IMR-90 (cell line): ENCODE results near the gene GNG12. TPM values are rescaled to one million over a fixed set of nuclear protein-coding genes. Genes with fewer than 3 reads are reported as not detected.

Experiments
- ATAC-seq: fragments of 200-7000 bp; cut with Tn5 transposase; 2 replicates; pipeline ENCODE4 v1.9.1; 2020; ENCODE audit warnings: low read depth, mild to moderate bottlenecking, moderate library complexity
- BruUV-seq: library from RNA; stranded (reverse); fragments of 400-500 nt; replicated peaks from 2 replicates; lab custom pipeline; 2021; lab: Mats Ljungman, UMichigan
- CTCF ChIA-PET: fragments of 300-600 bp; formaldehyde crosslinking; extraction: SDS; loops from one replicate; lab custom pipeline; 2021; ENCODE audit warnings: antibody characterized with exemption; lab: Yijun Ruan, JAX
- POLR2A ChIA-PET: fragments of 300-600 bp; sonication (Branson Sonifier 250); formaldehyde crosslinking; loops from one replicate; lab custom pipeline; 2022; ENCODE audit warnings: antibody characterized with exemption; ENCODE audit not compliant: unreplicated experiment; lab: Charles Lee
- DNase-seq: peaks from one replicate; pipeline ENCODE4 v3.0.0; 2013
- H2AFZ ChIP-seq: replicated peaks from 2 replicates; pipeline ENCODE3; 2013; ENCODE audit warnings: low read length, mild to moderate bottlenecking; ENCODE audit not compliant: poor library complexity
- H2AK5ac ChIP-seq: 2 replicates; pipeline ENCODE4 v1.6.1; 2013; ENCODE audit warnings: low read depth, low read length, inconsistent platforms
- H2AK9ac ChIP-seq: replicated peaks from 2 replicates; pipeline ENCODE3; 2013; ENCODE audit warnings: mild to moderate bottlenecking, low read depth, low read length, moderate library complexity; ENCODE audit not compliant: poor library complexity
- H2BK120ac ChIP-seq: 2 replicates; pipeline ENCODE4 v1.6.1; 2013; ENCODE audit warnings: low read depth, low read length, inconsistent platforms
- H2BK15ac ChIP-seq: 3 replicates; pipeline ENCODE4 v1.6.1; 2013; ENCODE audit warnings: low read depth, low read length, inconsistent platforms
- H2BK20ac ChIP-seq: 2 replicates; pipeline ENCODE4 v1.6.1; 2013; ENCODE audit warnings: low read depth, mild to moderate bottlenecking, inconsistent platforms, low read length, moderate library complexity
- H2BK5ac ChIP-seq: 2 replicates; pipeline ENCODE4 v1.6.1; 2013; ENCODE audit warnings: mild to moderate bottlenecking, low read depth, low read length, inconsistent platforms; ENCODE audit not compliant: poor library complexity, severe bottlenecking
- H3K14ac ChIP-seq: replicated peaks from 2 replicates; pipeline ENCODE4 v1.6.1; 2013; ENCODE audit warnings: low read depth, low read length, inconsistent platforms
- H3K18ac ChIP-seq: 2 replicates; pipeline ENCODE4 v1.6.1; 2013; ENCODE audit warnings: low read depth, low read length, control low read depth
- H3K23ac ChIP-seq: 2 replicates; pipeline ENCODE4 v1.6.1; 2013; ENCODE audit warnings: low read depth, low read length, inconsistent platforms
- H3K27ac ChIP-seq: 2 replicates; pipeline ENCODE4 v1.5.1; 2013; ENCODE audit warnings: mild to moderate bottlenecking, control low read depth, low read length; ENCODE audit not compliant: insufficient read depth
- H3K27me3 ChIP-seq: 2 replicates; pipeline ENCODE4 v1.6.1; 2013; ENCODE audit warnings: low read length; ENCODE audit not compliant: control insufficient read depth, insufficient read depth
- H3K36me3 ChIP-seq: 2 replicates; pipeline ENCODE4 v1.6.1; 2013; ENCODE audit warnings: low read length, mixed read lengths; ENCODE audit not compliant: control insufficient read depth, insufficient read depth
- H3K4ac ChIP-seq: 2 replicates; pipeline ENCODE4 v1.6.1; 2013; ENCODE audit warnings: low read depth, low read length, inconsistent platforms
- H3K4me1 ChIP-seq: 2 replicates; pipeline ENCODE4 v1.6.1; 2013; ENCODE audit warnings: low read length, mixed read lengths; ENCODE audit not compliant: control insufficient read depth, insufficient read depth
- H3K4me2 ChIP-seq: 2 replicates; pipeline ENCODE4 v1.6.1; 2013; ENCODE audit warnings: low read depth, mild to moderate bottlenecking, control low read depth, low read length, moderate library complexity
- H3K4me3 ChIP-seq: 2 replicates; pipeline ENCODE4 v1.5.1; 2013; ENCODE audit warnings: low read depth, mild to moderate bottlenecking, control low read depth, low read length, moderate library complexity; ENCODE audit not compliant: insufficient read depth
- H3K56ac ChIP-seq: 2 replicates; pipeline ENCODE4 v1.6.1; 2013; ENCODE audit warnings: low read length, inconsistent platforms; ENCODE audit not compliant: insufficient read depth; ENCODE audit errors: extremely low read depth
- H3K79me1 ChIP-seq, 2 experiments: 2 replicates each; pipeline ENCODE4 v1.6.1; 2013; ENCODE audit warnings: low read length in 2 of 2, inconsistent platforms in 1 of 2, low read depth in 1 of 2
- H3K9ac ChIP-seq: 2 replicates; pipeline ENCODE4 v1.6.1; 2013; ENCODE audit warnings: low read depth, low read length, control low read depth
- H3K9me1 ChIP-seq: 2 replicates; pipeline ENCODE4 v1.6.1; 2013; ENCODE audit warnings: low read length, inconsistent platforms; ENCODE audit not compliant: insufficient read depth
- H3K9me3 ChIP-seq: 2 replicates; pipeline ENCODE4 v1.6.1; 2013; ENCODE audit warnings: low read length; ENCODE audit not compliant: control insufficient read depth, insufficient read depth
- H4K20me1 ChIP-seq: 2 replicates; pipeline ENCODE4 v1.6.1; 2013; ENCODE audit warnings: low read length, inconsistent platforms; ENCODE audit not compliant: insufficient read depth
- H4K5ac ChIP-seq: 2 replicates; pipeline ENCODE4 v1.6.1; 2013; ENCODE audit warnings: mild to moderate bottlenecking, low read depth, low read length, control low read depth
- H4K8ac ChIP-seq, 2 experiments: 2 replicates each; pipeline ENCODE4 v1.6.1; 2013; ENCODE audit warnings: low read depth in 2 of 2, low read length in 2 of 2, control low read depth in 1 of 2, inconsistent platforms in 1 of 2
- H4K91ac ChIP-seq: 2 replicates; pipeline ENCODE4 v1.6.1; 2013; ENCODE audit warnings: low read depth, low read length, inconsistent platforms; ENCODE audit not compliant: insufficient read depth
- BHLHE40 ChIP-seq: fragments of 150-350 bp; IDR thresholded peaks from 2 replicates; pipeline ENCODE4 v1.6.1; 2016; ENCODE audit warnings: mild to moderate bottlenecking, low read depth, low read length
- FOS ChIP-seq: fragments of 150-350 bp; IDR thresholded peaks from 2 replicates; pipeline ENCODE4 v1.6.1; 2016; ENCODE audit warnings: low read depth, low read length
- MAFK ChIP-seq: IDR thresholded peaks from 2 replicates; pipeline ENCODE4 v1.6.1; 2012; ENCODE audit warnings: low read depth, low read length, improper control_type of control experiment
- MAZ ChIP-seq: IDR thresholded peaks from 2 replicates; pipeline ENCODE4 v1.6.1; 2012; ENCODE audit warnings: low read depth, mild to moderate bottlenecking, low read length, improper control_type of control experiment, moderate library complexity, borderline replicate concordance
- MXI1 ChIP-seq: IDR thresholded peaks from 2 replicates; pipeline ENCODE4 v1.6.1; 2012; ENCODE audit warnings: low read depth, mild to moderate bottlenecking, low read length, moderate library complexity, borderline replicate concordance
- POLR2A ChIP-seq: IDR thresholded peaks from 2 replicates; pipeline ENCODE4 v1.6.1; 2012; ENCODE audit warnings: mild to moderate bottlenecking, low read depth, low read length
- RAD21 ChIP-seq: IDR thresholded peaks from 2 replicates; pipeline ENCODE4 v1.6.1; 2012; ENCODE audit warnings: low read length, improper control_type of control experiment
- RCOR1 ChIP-seq: IDR thresholded peaks from 2 replicates; pipeline ENCODE4 v1.6.1; 2012; ENCODE audit warnings: mild to moderate bottlenecking, low read length, improper control_type of control experiment; ENCODE audit not compliant: insufficient replicate concordance
- SMC3 ChIP-seq: fragments of 150-350 bp; IDR thresholded peaks from 2 replicates; pipeline ENCODE4 v1.6.1; 2016; ENCODE audit warnings: low read depth, mild to moderate bottlenecking, antibody characterized with exemption, low read length, moderate library complexity
- WGBS, 2 experiments: methylation state at CpG; one replicate each; pipeline versions ENCODE4 v1.1.5 to v1.1.7; 2013; ENCODE audit warnings: missing lambda C conversion rate in 2 of 2; ENCODE audit not compliant: insufficient read length in 1 of 2; ENCODE audit errors: extremely low coverage in 2 of 2; 5-methylcytosine and 5-hydroxymethylcytosine counted together
- dilution Hi-C: fragments of 300-500 bp; cut with HindIII; formaldehyde crosslinking; loops from one replicate; pipeline ENCODE4 v1.14.3; 2018; ENCODE audit warnings: low sequenced_read_pairs; ENCODE audit not compliant: unreplicated experiment
- in situ Hi-C: fragments of 300-500 bp; cut with MboI; formaldehyde crosslinking; loops from 3 replicates; pipeline ENCODE4 v1.14.3; 2019; ENCODE audit warnings: low sequenced_read_pairs, inconsistent platforms, mixed read lengths
- intact Hi-C: fragments of 100-400 bp; cut with micrococcal nuclease; formaldehyde crosslinking; loops from 2 replicates; pipeline ENCODE4 v1.10.0; 2022
- polyA plus RNA-seq, 3 experiments: library from polyadenylated mRNA; depleted of rRNA; stranded (reverse); fragments of >200 nt; gene quantifications; 2 replicates each; pipeline ENCODE4 v1.2.3, GENCODE V29; 2012; ENCODE audit warnings: low replicate concordance in 1 of 3
- total RNA-seq: library from RNA; depleted of rRNA; stranded (reverse); fragments of >200 nt; gene quantifications from 2 replicates; pipeline ENCODE4 v1.2.3, GENCODE V29; 2012
- TF ChIP-seq, protein P1 (sequence below): fragments of 150-350 bp; IDR thresholded peaks from 2 replicates; pipeline ENCODE4 v1.6.1; 2017; ENCODE audit warnings: mild to moderate bottlenecking, antibody characterized with exemption, low read length, low read depth
- TF ChIP-seq, protein P2 (sequence below): conservative IDR thresholded peaks from 2 replicates; pipeline ENCODE4 v1.5.1; 2012; ENCODE audit warnings: mild to moderate bottlenecking, low read depth, low read length, improper control_type of control experiment

GNG12 gene
- total and polyA plus RNA-seq, 2 of the 4 experiments (the other 2 are of a cell fraction), result 92.3 to 132 TPM

DNA sequence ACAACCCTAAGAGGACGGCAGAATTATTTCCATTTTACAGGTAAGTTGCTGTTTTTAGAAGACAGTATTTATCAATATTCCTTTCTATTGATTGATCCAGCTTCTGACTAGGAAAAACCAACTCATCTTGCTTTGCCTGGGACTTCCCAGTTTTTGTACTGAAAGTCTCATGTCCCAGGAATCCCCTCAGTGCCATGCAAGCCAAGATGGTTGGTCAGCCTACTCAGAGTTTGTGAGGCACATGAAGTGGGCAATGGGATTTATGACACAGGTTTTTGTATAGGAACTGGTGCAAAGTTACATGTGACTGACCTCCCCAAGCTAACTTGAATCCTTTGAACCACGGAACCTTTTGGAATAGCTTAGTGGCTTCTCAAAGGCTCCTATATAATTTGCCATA is 45.5 kb downstream of the GNG12 start:
- H2AK9ac ChIP-seq, result no peak overlapping the region
- H2BK15ac ChIP-seq, result no peak overlapping the region
- WGBS, 2 experiments, result no CpG with 5 or more reads among the region's 2 CpGs
- H3K4ac ChIP-seq, result peak overlapping the region; percentile 46; the same call in 1 of the 2 replicates
- no peak overlapping the region; the same call in 1 of the 2 replicates for H4K91ac ChIP-seq
- no peak overlapping the region for H2BK5ac ChIP-seq
- ATAC-seq, result no peak
- no peak overlapping the region for H4K5ac ChIP-seq
- H2AK5ac ChIP-seq, result peak overlapping the region; percentile 40; the same call in 1 of the 2 replicates
- no peak overlapping the region for H3K9ac ChIP-seq
- H3K56ac ChIP-seq, result no peak overlapping the region
- H3K36me3 ChIP-seq, result no peaks in the 10 kb centered on the region
- H3K9me3 ChIP-seq, result no peaks in the 10 kb centered on the region
- peak overlapping the region; percentile 56; the same call in 1 of the 2 replicates for H3K18ac ChIP-seq
- TF ChIP-seq POLR2A (no peak), SMC3 (no peak), MAZ (no peak), RAD21 (no peak), BHLHE40 (no peak), MXI1 (no peak), RCOR1 (no peak), MAFK (no peak), FOS (no peak)
- TF ChIP-seq, protein P1, sequence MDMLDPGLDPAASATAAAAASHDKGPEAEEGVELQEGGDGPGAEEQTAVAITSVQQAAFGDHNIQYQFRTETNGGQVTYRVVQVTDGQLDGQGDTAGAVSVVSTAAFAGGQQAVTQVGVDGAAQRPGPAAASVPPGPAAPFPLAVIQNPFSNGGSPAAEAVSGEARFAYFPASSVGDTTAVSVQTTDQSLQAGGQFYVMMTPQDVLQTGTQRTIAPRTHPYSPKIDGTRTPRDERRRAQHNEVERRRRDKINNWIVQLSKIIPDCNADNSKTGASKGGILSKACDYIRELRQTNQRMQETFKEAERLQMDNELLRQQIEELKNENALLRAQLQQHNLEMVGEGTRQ, result no peak
- TF ChIP-seq, protein P2, sequence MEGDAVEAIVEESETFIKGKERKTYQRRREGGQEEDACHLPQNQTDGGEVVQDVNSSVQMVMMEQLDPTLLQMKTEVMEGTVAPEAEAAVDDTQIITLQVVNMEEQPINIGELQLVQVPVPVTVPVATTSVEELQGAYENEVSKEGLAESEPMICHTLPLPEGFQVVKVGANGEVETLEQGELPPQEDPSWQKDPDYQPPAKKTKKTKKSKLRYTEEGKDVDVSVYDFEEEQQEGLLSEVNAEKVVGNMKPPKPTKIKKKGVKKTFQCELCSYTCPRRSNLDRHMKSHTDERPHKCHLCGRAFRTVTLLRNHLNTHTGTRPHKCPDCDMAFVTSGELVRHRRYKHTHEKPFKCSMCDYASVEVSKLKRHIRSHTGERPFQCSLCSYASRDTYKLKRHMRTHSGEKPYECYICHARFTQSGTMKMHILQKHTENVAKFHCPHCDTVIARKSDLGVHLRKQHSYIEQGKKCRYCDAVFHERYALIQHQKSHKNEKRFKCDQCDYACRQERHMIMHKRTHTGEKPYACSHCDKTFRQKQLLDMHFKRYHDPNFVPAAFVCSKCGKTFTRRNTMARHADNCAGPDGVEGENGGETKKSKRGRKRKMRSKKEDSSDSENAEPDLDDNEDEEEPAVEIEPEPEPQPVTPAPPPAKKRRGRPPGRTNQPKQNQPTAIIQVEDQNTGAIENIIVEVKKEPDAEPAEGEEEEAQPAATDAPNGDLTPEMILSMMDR, result no peak
- peak overlapping the region; percentile 4 for H3K14ac ChIP-seq
- H2BK120ac ChIP-seq, result no peak overlapping the region
- H3K4me2 ChIP-seq, result no peak overlapping the region
- no peak overlapping the region for H4K8ac ChIP-seq
- H4K20me1 ChIP-seq, result peaks cover 30% of the 10 kb centered on the region
- ChIA-PET POLR2A (no interaction called here), CTCF (interaction anchor here (1.7 kb wide), 1 partner anchor 21 kb away, joined by 5 read pairs; no protein-coding TSS in a partner anchor)
- peaks cover 27% of the 10 kb centered on the region for H3K4me1 ChIP-seq
- no peak overlapping the region for H3K4me3 ChIP-seq
- DNase-seq, result peak; percentile 62
- H3K79me1 ChIP-seq, result peaks cover 22 to 73% of the 10 kb centered on the region in 2 experiments
- H3K27me3 ChIP-seq, result no peaks in the 10 kb centered on the region
- H2AFZ ChIP-seq, result no peak overlapping the region
- H3K27ac ChIP-seq, result no peak overlapping the region
- in situ Hi-C loops, result no loop called here
- no peak overlapping the region for H3K23ac ChIP-seq
- intact Hi-C loops, result no loop called here
- BruUV-seq, result no TSS peak
- H2BK20ac ChIP-seq, result no peak overlapping the region
- dilution Hi-C loops, result no loop called here
- peaks cover 30% of the 10 kb centered on the region for H3K9me1 ChIP-seq
